Lung (tissue), 12 donors: ENCODE measurements around the gene KPNA4. TPM values are rescaled to one million over a fixed set of nuclear protein-coding genes. Genes with fewer than 3 reads are reported as not detected.

Experiments
- ATAC-seq: fragments of 200-7000 bp; cut with Tn5 transposase; one replicate; pipeline ENCODE4 v1.9.1; 2020; ENCODE audit warnings: moderate number of reproducible peaks; ENCODE audit not compliant: insufficient read depth, low FRiP score
- DNase-seq, 3 donors: peaks; one replicate each; pipeline ENCODE4 v3.0.0-alpha.2; 2013 to 2017
- H3K27ac ChIP-seq, 2 donors: one replicate each; pipeline ENCODE4 v1.5.1; 2013; ENCODE audit warnings: mild to moderate bottlenecking in 2 of 2, moderate library complexity in 2 of 2, control low read depth in 1 of 2, inconsistent platforms in 1 of 2, low read depth in 1 of 2, low read length in 1 of 2
- H3K27me3 ChIP-seq, 3 donors: one replicate each; pipeline ENCODE4 v1.5.1; 2013; ENCODE audit warnings: low read length in 2 of 3; ENCODE audit not compliant: control insufficient read depth in 3 of 3, insufficient read depth in 3 of 3
- H3K36me3 ChIP-seq, 4 donors: one replicate each; pipeline ENCODE4 v1.5.1; 2013; ENCODE audit warnings: low read length in 4 of 4, mild to moderate bottlenecking in 1 of 4, moderate library complexity in 1 of 4; ENCODE audit not compliant: control insufficient read depth in 4 of 4, insufficient read depth in 4 of 4
- H3K4me1 ChIP-seq, 5 donors: one replicate each; pipeline ENCODE4 v1.5.1; 2013; ENCODE audit warnings: low read length in 5 of 5, mild to moderate bottlenecking in 2 of 5, moderate library complexity in 1 of 5; ENCODE audit not compliant: control insufficient read depth in 5 of 5, insufficient read depth in 5 of 5
- H3K4me3 ChIP-seq: one replicate; pipeline ENCODE4 v1.5.1; 2013; ENCODE audit warnings: mild to moderate bottlenecking, control low read depth, moderate library complexity
- H3K9ac ChIP-seq, 2 donors: one replicate each; pipeline ENCODE4 v1.5.1; 2013; ENCODE audit warnings: low read length in 2 of 2, control low read depth in 1 of 2; ENCODE audit not compliant: insufficient read depth in 1 of 2
- H3K9me3 ChIP-seq, 4 donors: one replicate each; pipeline ENCODE4 v1.5.1; 2013; ENCODE audit warnings: low read length in 3 of 4, mild to moderate bottlenecking in 1 of 4, moderate library complexity in 1 of 4; ENCODE audit not compliant: control insufficient read depth in 4 of 4, insufficient read depth in 3 of 4
- CTCF ChIP-seq: IDR thresholded peaks from 2 replicates; pipeline ENCODE4 v1.5.1; 2012; ENCODE audit warnings: mild to moderate bottlenecking; ENCODE audit errors: control extremely low read depth, extremely low read depth
- WGBS, 2 donors: extraction: QIAGEN DNeasy Blood & Tissue Kit; methylation state at CpG; one replicate each; pipeline ENCODE4 v1.1.7; 2013; 5-methylcytosine and 5-hydroxymethylcytosine counted together
- polyA plus RNA-seq, 2 donors: library from polyadenylated mRNA; stranded (reverse); fragments of 200-250 nt; gene quantifications; one replicate each; pipeline ENCODE4 v1.2.1, GENCODE V29; 2013
- total RNA-seq, 2 donors: library from RNA; depleted of rRNA in 1 of 2; stranded (reverse); fragments of >200 nt in 1 of 2; gene quantifications; one replicate each; pipeline ENCODE4 v1.2.1, GENCODE V29; 2014 to 2021
- donor health status: control.
- donor health status: control.
- donor health status: Bipolar disorder and iron deficiency.
- donor health status: healthy.
- donor health status: DM: yes; HTN: yes; CAD: no.

KPNA4 gene
- total and polyA plus RNA-seq, 4 donors = 12.5 to 35.9 (median 23.5) TPM

- no peaks in the 10 kb centered on the region for H3K9me3 ChIP-seq
- no peak overlapping the region for H3K9ac ChIP-seq
- H3K36me3 ChIP-seq = peaks cover 0 to 3% (median under 1%) of the 10 kb centered on the region in 4 donors
- no peaks in the 10 kb centered on the region for H3K27me3 ChIP-seq
- DNase-seq (no peak), ATAC-seq (no peak)
- no peak overlapping the region for H3K4me3 ChIP-seq
- TF ChIP-seq CTCF = no peak
- WGBS, 2 donors = 97 to 100% methylated on average over 3 of the region's 3 CpGs
- H3K27ac ChIP-seq = no peak overlapping the region
- peaks cover 0 to 11% (median 4%) of the 10 kb centered on the region in 5 donors for H3K4me1 ChIP-seq
Measured at GRCh38 chr3:160567774-160568173, 2.4 kb upstream of the KPNA4 start.

GRCh38 chr3:160566499-160566898 lies 1.1 kb upstream of the KPNA4 start:
- Histone ChIP-seq H3K9me3 (no peaks in the 10 kb centered on the region), H3K36me3 (peaks cover 0 to 7% (median under 1%) of the 10 kb centered on the region in 4 donors), H3K4me3 (no peak overlapping the region), H3K27ac (peak overlapping the region; percentile 96 to 98), H3K27me3 (no peaks in the 10 kb centered on the region), H3K9ac (peak overlapping the region; percentile 59 to 67), H3K4me1 (peaks cover 0 to 11% (median 6%) of the 10 kb centered on the region in 5 donors)
- no peak for TF ChIP-seq CTCF
- whole genome bisulfite sequencing, 2 donors = 16 to 23% methylated on average over 10 of the region's 10 CpGs
- DNase-seq (no peak), ATAC-seq (no peak)

GRCh38 chr3:160564949-160565441 lies 376 bp downstream of the KPNA4 start:
- 1% methylated on average over 44 to 62 of the region's 62 CpGs for WGBS, 2 donors
- Histone ChIP-seq H3K4me1 (peaks cover 0 to 13% (median 6%) of the 10 kb centered on the region in 5 donors), H3K27me3 (no peaks in the 10 kb centered on the region), H3K4me3 (peak overlapping the region; percentile 87), H3K36me3 (peaks cover 0 to 7% (median under 1%) of the 10 kb centered on the region in 4 donors), H3K27ac (peak overlapping the region; percentile 82 to 98), H3K9me3 (no peaks in the 10 kb centered on the region), H3K9ac (peak overlapping the region in 1 of 2 donors; percentile 56)
- peak; percentile 68 for ATAC-seq
- no peak for TF ChIP-seq CTCF
- peak; percentile 74 to 81 (median 77) for DNase-seq
